ENCODE data around the gene GRHL1. TPM values are rescaled to one million over a fixed set of nuclear protein-coding genes. Genes with fewer than 3 reads are reported as not detected.

The GRHL1 gene
- polyA plus RNA-seq, 1 donor (not counting 4 experiments of a cell fraction or from before 2014, with no cell fraction given), result 7.8 TPM

DNA sequence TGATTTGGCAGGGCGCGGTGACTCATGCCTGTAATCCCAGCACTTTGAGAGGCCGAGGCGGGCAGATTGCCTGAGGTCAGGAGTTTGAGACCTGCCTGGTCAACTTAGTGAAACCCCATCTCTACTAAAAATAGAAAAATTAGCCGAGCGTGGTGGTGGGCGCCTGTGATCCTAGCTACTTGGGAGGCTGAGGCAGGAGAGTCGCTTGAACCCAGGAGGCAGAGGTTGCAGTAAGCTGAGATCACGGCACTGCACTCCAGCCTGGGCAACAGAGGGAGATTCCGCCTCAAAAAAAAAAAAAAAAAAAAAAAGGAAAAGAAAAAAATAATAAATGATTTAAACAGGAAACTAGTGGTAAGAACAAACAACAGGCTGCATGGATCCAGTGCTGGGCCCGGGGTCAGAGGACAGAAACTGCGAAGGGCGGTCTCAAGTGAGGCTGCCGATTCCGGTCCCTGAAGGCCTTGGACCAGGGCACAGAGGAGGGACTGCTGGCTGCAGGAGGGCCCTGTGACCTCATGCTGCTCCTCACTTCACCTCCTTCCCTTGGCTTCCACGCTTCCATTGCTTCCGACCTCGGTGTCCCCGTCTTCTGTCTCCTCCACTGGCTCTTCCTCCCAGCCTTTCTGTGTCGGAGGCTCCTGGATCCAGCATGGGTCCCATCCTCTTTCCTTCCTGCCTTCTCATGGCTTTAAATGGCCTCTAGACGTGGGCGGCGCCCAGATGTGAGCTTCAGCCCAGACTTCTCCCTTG lies 2.1 kb upstream of the GRHL1 start:
- H3K4me1 ChIP-seq (ENCODE audit: control insufficient read depth, extremely low read depth, insufficient read depth, low read length), result peaks cover 2% of the 10 kb centered on the region
- H3K9me1 ChIP-seq (ENCODE audit: control insufficient read depth, extremely low read depth, insufficient read depth, low read length), result no peaks in the 10 kb centered on the region
- DNase-seq (ENCODE audit: low read depth, low spot score), result no peak
- H3K9ac ChIP-seq (ENCODE audit: control insufficient read depth, extremely low read depth, insufficient read depth, low read length), result no peak overlapping the region
- no peaks in the 10 kb centered on the region for H3K9me3 ChIP-seq (ENCODE audit: control insufficient read depth, low read depth, low read length)
- no peaks in the 10 kb centered on the region for H3K79me2 ChIP-seq (ENCODE audit: control insufficient read depth, insufficient read depth, low read length)
- no peak for FAIRE-seq
- dilution Hi-C loops (cut with MboI; ENCODE audit: extremely low pct_ligation_motif_present, low sequenced_read_pairs), result no loop called here
- no peak overlapping the region for H2AFZ ChIP-seq (ENCODE audit: control insufficient read depth, low read length)
- H3K36me3 ChIP-seq (ENCODE audit: control insufficient read depth in 2 of 2, extremely low read depth in 1 of 2, insufficient read depth in 2 of 2, low read length in 2 of 2), result no peaks in the 10 kb centered on the region
- no peak overlapping the region for H3K4me2 ChIP-seq (ENCODE audit: control insufficient read depth, extremely low read depth, insufficient read depth, low read depth, low read length)
- no peak overlapping the region for H3K4me3 ChIP-seq (ENCODE audit: control insufficient read depth in 2 of 3, extremely low read depth in 1 of 3, insufficient read depth in 2 of 3, low read depth in 1 of 3, low read length in 3 of 3)
- H3K27me3 ChIP-seq (ENCODE audit: control insufficient read depth, extremely low read depth, insufficient read depth, low read length), result peaks cover 11% of the 10 kb centered on the region
- H4K20me1 ChIP-seq (ENCODE audit: control insufficient read depth, extremely low read depth, insufficient read depth, low read length), result no peaks in the 10 kb centered on the region
- TF ChIP-seq, protein P1, sequence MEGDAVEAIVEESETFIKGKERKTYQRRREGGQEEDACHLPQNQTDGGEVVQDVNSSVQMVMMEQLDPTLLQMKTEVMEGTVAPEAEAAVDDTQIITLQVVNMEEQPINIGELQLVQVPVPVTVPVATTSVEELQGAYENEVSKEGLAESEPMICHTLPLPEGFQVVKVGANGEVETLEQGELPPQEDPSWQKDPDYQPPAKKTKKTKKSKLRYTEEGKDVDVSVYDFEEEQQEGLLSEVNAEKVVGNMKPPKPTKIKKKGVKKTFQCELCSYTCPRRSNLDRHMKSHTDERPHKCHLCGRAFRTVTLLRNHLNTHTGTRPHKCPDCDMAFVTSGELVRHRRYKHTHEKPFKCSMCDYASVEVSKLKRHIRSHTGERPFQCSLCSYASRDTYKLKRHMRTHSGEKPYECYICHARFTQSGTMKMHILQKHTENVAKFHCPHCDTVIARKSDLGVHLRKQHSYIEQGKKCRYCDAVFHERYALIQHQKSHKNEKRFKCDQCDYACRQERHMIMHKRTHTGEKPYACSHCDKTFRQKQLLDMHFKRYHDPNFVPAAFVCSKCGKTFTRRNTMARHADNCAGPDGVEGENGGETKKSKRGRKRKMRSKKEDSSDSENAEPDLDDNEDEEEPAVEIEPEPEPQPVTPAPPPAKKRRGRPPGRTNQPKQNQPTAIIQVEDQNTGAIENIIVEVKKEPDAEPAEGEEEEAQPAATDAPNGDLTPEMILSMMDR (optimal IDR thresholded peaks at IDR 0.05 in 1 of 3, IDR thresholded peaks at IDR 0.05 in 1 of 3, conservative IDR thresholded peaks at IDR 0.05 in 1 of 3; ENCODE audit: extremely low read depth in 1 of 3, insufficient read depth in 2 of 3, low read length in 3 of 3), result no peak
- TF ChIP-seq EZH2 (IDR thresholded peaks at IDR 0.05; ENCODE audit: low read length), result no peak
- no peak overlapping the region for H3K27ac ChIP-seq (ENCODE audit: control insufficient read depth, insufficient read depth, low read length)

DNA sequence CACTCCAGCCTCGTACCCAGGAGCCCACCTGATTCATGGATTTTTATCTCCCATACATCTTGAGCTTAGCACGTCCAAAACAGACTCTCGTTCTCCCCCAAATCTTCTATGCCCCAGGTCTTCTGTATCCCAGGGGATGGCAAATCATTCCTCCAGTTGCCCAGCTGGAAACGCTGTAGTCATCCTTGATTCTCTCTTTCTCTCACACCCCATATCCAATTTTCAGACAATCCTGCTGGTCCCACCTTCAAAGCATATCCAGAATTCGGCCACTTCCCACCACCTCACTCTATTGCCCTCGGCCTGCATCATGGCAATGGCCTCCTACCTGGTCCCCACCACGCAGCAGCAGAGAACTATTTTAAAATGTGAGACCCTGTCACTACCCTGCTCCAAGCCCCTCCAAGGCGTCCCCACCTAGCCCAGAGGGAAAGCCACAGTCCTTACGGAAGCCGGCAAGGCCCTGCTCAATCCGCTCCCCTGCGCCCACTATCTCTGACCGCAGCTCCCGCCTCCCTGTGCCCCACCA lies 1.4 kb upstream of the GRHL1 start:
- no peak for TF ChIP-seq EZH2 (IDR thresholded peaks at IDR 0.05; ENCODE audit: low read length)
- dilution Hi-C loops (cut with MboI; ENCODE audit: extremely low pct_ligation_motif_present, low sequenced_read_pairs), result no loop called here
- H3K9me1 ChIP-seq (ENCODE audit: control insufficient read depth, extremely low read depth, insufficient read depth, low read length), result no peaks in the 10 kb centered on the region
- H3K9ac ChIP-seq (ENCODE audit: control insufficient read depth, extremely low read depth, insufficient read depth, low read length), result no peak overlapping the region
- H3K27ac ChIP-seq (ENCODE audit: control insufficient read depth, insufficient read depth, low read length), result no peak overlapping the region
- H3K9me3 ChIP-seq (ENCODE audit: control insufficient read depth, low read depth, low read length), result no peaks in the 10 kb centered on the region
- H2AFZ ChIP-seq (ENCODE audit: control insufficient read depth, low read length), result no peak overlapping the region
- peaks cover 11% of the 10 kb centered on the region for H3K27me3 ChIP-seq (ENCODE audit: control insufficient read depth, extremely low read depth, insufficient read depth, low read length)
- DNase-seq (ENCODE audit: low read depth, low spot score), result no peak
- no peak overlapping the region for H3K4me3 ChIP-seq (ENCODE audit: control insufficient read depth in 2 of 3, extremely low read depth in 1 of 3, insufficient read depth in 2 of 3, low read depth in 1 of 3, low read length in 3 of 3)
- H3K4me1 ChIP-seq (ENCODE audit: control insufficient read depth, extremely low read depth, insufficient read depth, low read length), result peaks cover 2% of the 10 kb centered on the region
- no peaks in the 10 kb centered on the region for H3K36me3 ChIP-seq (ENCODE audit: control insufficient read depth in 2 of 2, extremely low read depth in 1 of 2, insufficient read depth in 2 of 2, low read length in 2 of 2)
- no peak overlapping the region for H3K4me2 ChIP-seq (ENCODE audit: control insufficient read depth, extremely low read depth, insufficient read depth, low read depth, low read length)
- no peak for FAIRE-seq
- no peaks in the 10 kb centered on the region for H3K79me2 ChIP-seq (ENCODE audit: control insufficient read depth, insufficient read depth, low read length)
- H4K20me1 ChIP-seq (ENCODE audit: control insufficient read depth, extremely low read depth, insufficient read depth, low read length), result no peaks in the 10 kb centered on the region
